SW480 (cell line): Measurements from ENCODE around the gene SPTBN5.

Source experiments
- DNase-seq: peaks from one replicate; pipeline ENCODE4 v3.0.0-alpha.2; 2016; ENCODE audit warnings: low spot score

SPTBN5 gene

DNA sequence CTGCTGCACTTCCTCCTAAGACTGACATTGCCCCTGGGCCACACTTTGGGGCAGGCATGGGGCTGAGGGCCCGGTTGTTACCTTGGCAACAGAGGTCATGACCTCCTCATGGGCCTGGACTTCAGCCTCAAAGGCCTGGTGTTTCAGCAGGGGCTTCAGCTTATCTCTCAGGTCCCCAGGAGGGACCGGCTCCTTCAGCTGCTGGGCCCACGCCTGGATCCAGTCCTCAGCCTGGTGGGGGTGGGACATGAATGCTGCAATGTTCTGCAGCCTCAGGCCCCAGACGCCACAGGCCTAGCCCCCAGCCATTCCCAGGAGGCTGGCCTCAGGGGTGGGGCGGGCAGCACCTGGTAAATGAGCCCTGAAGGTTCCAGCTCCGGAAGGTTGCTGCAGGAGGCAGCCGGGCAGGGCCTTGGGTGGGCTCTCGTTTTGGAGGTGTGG lies 27.6 kb downstream of the SPTBN5 start:
- no peak for DNase-seq

DNA sequence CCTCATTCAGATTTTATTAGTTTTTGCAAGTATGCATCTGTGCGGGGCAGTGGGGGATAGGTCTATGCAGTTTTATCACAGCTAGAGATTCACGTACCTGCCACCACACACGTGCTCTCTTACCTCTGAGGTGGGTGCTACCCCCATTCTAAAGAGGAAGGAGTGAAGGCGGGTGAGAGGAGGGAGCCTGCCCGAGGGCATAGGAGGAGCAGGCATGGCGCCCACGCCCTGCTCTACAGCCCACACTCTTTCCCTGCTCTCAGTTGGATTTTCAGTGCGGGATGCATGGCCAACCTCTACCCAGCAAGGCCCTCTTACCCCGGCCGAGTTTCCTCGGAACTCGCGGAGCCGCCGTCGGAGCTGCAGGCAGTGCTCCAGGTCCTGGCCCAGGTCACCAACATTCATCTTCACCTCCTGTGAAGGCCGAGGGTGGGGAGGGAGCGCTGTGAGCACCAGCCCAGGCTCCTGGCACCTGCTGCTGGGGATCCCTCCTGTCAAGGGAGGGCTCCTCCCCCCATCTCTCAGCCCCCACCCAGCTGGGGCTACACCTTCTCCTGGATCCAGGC lies 28.3 kb downstream of the SPTBN5 start:
- no peak for DNase-seq

DNA sequence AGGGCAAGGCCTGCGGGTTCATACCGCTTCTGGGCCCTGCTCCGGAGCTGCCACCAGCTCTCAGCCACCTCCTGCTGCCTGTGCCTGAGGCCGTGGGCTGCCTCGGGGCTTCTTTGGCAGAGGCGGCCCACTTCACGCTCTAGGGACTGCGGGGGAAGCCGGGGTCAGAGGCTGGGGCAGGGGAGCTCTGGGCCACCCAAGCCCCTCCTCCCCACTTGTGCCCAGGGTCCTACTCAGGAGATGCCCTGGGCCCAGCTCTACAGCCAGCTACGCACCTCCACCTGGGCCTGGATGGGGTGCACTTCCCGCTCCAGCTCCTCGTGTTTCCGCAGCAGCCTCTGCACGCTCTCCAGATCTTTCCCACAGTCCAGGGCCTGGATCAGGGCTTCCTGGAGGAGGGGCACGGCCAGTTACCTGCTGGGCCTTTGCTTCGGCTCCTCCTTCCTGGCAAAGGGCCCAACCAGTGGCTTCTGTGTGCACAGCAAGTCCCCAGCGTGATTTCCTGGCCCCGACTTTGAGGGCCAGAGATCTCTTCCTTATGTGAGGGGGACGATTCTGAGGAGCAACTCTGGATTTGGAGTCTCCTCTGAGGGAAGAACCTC lies 31.2 kb downstream of the SPTBN5 start:
- DNase-seq, result no peak

DNA sequence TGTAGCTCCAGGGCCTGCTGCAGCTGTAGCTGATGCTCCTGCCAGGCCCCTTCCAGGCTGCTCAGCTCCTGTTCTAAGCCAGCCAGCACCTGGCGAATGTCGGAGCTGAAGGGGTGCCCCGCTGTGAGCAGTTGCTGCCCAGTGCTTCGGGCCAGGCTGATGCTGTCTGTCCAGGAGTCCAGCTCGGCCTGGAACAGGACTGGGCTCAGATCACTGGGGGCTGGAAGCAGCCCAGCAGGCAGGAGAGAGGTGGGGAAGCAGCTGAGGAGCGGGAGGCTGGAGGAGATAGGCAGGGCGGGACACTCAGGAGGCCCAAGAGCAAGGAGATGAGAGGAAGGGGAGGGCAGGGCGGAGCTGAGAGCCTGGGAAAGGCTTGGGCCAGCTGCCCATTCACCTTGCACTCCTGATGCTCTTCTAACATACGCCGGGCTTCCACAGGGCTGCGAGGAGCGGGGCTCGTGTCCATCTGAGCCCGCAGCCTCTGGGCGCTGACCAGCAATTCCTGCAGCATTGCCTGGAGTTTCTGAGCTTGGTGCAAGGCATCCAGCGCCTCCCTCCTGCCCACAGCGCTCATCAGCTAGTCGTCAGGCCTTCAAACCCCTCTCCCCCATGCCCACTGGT lies 32.0 kb downstream of the SPTBN5 start:
- no peak for DNase-seq

DNA sequence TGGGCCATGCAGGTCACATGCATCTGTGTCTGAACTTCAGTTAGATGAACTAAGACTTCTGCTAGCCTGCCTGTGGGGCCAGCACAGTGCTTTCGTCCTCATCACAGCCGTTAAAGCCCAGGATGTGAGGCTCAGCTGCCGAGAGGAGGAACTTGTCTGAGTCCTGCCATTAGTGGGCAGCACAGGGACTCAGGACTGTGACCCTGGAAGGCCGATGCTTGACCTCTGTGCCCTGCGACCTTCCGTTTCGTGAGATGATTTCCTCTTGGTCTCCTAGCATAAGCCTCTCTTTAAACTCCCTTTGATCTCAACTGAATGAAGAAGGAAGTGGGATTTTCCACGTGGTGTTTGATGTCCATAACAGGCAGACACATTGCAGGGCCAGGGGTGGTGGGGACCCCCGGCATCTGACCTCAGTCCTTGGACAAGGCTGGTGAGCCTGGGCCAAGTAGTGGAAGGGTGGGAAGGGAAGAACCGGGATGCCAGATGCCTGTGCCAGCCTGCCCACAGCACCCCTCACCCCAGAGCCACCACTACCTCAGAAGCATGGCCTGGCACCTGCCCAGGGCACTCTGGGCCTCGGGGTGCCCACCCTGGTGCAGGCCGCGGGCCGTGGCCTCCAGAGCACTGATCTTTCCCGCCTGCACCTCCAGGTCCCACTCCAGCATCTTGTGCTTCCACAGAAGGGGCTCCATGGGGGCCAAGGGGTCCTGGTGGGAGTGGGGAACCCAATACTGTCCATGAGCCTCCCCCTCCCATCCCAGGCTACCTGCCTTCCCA lies 33.6 kb downstream of the SPTBN5 start:
- DNase-seq, result no peak

DNA sequence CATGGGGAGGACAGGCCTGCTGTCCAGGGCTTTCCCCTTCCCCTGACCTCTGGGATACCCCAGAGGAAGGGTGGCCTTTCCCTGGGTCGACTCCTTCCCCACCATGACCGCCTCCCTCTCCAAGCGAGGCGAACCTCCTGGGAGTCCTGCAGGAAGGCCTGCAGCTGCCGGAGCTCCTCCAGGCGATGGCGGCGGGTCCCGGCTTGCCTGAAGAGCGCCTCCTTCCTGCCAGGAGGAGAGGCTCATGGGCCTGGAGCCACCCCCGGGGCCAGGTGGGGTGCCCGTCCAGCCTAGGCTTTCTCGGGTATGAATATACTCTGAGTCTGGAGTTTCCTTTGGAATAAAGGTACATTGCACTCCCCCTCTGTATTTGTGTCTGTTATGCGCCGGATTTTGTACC lies 35.1 kb downstream of the SPTBN5 start:
- no peak for DNase-seq

DNA sequence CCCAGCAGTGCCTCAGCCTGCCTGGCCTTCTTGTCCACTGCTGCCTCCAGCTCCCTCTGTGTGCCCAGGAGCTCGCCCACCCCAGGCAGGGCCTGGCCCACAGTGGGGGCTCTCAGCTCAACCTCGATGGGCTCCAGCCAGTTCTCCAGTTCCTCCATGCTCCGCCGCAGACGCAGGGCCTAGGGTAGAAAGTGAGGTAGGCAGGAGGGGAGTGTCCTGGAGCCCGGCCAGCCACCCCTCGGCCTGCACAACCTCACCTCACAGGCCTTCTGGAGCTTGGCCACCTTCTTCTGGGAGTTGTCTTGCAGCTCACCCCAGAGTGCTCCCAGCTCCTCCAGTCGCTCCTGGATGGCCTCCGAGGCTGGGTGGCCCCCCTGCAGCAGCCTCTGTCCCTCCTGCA lies 36.5 kb downstream of the SPTBN5 start:
- DNase-seq, result no peak

DNA sequence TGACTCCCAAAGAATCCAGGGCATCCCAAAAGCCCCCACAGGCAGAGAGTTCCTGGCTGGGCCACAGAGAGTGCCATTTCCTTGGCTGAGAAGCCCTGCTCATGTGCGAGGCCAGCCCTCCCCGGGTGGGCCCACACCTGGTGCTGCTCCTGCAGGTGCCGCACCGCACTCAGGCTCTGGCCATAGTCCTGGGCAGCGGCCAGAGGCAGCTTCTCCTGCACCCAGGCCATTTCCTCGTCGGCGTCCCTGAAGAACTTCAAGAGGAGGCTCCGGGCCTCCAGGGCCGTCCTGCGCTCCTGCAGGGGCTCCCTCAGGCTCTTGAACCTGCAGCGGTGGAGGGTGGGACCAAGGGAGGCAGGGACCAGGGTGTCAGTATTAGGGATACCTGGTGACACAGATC lies 37.1 kb downstream of the SPTBN5 start:
- DNase-seq, result no peak

DNA sequence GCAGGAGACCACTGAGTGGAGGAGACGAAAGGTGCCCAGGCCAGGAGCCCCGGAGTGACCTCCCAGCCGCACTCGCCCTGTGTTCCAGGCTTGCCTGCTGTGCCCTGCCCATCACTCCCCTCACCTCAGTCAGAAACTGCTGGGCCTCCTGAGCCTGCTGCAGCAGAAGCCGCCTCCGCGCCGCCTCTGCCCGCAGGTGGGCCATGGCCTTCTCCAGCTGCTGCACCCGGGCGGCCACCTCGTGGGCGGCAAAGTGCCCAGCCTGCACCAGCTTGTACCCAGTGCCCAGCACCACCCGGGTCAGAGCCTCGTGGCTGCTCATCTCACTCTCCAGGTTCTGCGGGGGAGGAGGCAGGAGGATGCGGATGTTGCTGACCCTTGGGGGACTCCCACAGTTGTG lies 37.6 kb downstream of the SPTBN5 start:
- no peak for DNase-seq

DNA sequence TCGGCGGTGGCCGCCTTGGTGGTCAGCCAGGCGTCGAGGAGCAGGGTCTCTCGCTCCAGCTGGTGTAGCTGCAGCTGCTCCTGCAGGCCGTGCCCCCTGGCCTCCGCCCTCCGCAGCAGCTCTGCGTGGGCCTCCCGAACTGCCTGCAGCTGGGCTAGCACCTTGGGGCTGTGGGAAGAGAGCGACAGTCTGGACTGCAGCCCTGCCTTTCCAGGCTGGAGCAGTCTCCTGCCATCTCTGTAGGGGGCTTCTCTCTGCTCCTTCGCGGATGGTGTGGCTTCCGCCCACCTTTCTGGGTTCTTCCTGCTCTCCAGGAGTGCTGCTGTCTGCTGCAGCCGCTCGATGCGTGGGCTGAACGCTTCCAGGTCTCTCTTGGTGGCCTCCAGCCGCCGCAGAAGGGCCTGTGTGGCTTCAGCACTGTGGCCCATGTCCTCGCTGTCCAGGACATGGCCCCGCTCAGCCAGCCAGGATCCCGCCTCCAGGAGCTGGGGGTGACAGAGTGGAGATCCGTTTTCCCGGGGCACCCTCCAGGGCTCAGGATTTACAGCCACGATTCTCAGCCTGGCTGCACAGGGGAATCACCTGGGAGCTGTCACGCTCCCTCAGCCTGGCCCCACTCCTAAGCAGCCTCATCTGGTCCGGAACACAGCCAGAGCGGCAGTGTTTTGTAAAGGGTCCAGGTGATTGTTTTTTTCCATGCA lies 38.4 kb downstream of the SPTBN5 start:
- no peak for DNase-seq

DNA sequence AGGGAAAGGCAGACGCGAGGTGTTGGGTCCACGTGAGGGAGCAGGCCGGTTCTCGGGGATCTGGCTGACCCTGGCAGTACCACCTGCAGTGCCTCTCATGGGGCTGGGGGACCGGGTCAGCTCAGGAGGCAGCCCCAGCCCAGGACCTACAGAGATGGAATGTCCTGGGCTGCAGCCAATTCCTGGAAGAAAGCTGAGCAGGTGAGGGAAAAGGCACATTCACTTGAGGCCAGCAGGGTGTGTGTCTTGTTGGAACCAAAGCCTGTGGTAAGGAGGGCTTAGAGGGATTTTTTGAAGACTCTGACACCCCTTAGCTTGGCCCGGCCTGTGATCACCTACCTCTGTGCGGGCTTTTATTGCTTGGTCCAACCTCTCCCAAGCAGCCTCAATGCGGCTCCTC lies 39.4 kb downstream of the SPTBN5 start:
- no peak for DNase-seq

DNA sequence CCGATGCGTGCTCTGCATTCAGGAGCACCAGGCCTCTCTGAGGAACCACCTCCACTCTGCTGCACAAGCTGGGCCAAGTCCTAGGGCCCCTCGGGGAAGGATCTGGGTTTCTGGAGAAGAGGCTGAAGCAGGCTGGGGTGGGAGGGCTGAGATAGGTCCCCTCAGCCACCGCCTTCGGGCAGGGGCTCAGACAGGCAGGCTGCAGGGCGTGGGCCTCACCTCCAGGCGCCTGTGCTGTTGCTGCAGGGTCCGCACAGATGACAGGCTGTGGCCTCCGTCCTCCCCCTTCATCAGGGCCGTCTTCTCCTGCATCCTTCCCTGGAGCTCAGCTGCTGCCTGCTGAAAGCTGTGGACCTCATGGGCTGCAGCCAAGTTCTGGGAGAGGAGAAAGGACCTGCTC lies 40.0 kb downstream of the SPTBN5 start:
- DNase-seq, result no peak

DNA sequence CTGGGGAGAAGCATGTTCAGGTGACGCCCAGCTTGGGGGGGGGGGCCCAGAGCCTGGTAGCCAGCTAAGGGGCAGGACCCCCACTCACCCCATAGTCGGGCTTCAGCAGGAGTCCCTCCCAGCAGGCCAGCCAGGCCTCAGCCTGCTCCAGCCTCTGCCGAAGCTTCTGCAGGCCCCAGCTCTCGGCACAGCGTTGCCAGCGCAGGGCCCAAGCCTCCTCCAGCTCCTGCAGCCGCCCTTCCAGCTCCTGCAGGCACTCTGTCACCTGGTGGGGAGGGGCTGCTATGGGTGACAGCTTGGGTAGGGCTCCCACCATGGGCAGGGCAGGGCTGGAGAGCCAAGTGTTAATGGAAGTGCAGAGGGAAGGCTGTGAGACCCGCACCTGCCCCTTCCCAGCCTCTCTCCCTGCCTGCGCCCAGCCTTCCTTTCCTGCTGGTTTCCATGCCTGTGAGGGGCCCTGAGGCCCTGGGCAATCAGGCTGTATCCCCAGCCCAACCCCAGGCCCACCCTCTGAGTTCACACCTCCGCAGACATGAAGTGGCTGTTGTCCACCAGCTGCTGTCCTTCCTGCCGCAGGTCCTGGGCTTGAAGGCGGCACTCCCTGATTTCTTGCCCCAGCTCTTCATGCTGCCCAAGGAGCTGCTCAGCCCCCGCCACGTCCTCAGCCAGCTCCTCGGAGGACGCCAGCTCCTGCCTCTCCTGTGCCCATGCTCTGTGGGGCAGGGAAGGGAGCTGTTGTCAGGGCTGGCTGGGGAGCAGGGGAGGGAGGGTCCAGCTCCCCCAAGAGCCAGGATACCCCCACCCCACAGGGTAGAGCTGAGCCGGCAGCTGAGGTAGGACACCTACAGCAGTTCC lies 40.9 kb downstream of the SPTBN5 start:
- DNase-seq, result no peak

DNA sequence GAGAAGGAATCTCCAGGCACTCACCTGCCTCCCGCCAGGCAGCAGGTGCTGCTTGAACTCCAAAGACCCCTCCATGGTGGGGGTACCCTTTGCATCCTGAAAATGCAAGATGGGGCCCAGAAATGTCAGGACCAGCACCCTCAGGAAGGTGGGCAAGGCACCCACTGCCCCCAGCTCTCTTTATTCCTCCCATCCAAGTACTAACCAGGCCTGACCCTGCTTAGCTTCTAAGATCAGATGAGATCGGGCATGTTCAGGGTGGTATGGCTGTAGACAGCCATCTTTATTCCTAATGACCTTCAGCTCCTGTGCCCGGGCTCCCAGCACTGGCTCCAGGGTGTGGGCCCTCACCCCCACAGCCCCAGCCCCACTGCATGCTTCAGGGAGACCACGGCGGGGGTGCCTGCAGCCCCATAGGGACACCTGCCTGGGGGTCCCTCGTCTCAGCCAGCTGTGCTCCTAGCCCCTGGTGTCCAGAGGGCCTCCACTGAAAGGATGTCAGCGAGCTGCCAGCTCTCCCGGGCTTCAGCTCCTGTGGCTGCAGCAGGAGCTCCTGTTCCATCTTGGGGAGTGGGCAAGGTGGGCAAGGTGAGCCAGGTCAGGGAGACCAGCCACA lies 42.0 kb downstream of the SPTBN5 start:
- DNase-seq, result no peak

DNA sequence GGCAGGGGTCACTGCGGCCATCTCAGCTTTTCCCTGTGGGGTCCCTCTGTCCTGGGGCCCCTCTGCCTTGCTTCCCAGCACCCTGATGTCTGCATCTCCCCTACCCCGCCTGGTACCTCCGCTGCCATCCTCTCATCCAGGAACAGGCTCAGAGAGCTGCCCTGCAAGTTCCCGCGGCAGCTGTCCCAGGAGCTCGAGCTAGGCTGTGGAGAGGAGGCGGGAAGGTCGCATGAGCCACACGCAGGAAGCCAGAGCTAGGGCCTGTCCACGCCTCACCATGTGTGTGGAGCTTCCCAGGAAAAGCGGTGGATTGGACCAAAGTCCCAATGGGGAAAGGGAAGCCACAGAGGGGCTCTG lies 42.7 kb downstream of the SPTBN5 start:
- DNase-seq, result no peak

DNA sequence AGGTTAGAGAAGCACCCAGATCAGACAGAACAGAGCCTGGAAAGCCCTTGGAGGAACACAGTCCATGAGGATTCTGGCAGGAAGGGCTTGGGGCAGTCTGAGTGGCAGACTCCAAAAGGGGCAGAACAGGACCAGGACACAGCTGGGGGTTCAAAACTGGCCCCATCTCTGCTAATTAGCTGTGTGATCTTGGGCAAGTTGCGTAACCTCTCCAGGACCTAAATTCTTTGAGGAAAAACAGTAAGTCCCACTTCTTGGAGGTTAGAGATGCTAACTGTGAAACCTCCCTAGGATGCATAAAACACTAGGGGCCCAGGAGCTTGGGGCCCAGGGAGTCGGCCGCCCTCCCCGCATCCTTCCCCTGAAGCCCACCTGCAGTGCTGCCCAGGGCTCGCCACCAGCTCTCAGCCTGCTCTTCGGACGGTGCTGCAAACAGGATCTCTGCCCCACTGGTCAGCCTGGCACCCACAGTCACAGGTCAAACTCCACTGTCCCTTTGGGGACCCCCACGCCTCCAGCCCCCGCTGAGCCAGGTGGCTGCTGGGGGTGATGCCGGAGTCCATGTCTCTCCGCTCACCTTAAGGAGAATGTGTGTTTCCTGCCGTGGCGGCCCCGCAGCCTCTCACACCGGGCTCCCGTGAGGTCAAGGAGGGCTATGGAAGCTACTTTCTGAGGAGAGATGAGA lies 43.2 kb downstream of the SPTBN5 start:
- no peak for DNase-seq

DNA sequence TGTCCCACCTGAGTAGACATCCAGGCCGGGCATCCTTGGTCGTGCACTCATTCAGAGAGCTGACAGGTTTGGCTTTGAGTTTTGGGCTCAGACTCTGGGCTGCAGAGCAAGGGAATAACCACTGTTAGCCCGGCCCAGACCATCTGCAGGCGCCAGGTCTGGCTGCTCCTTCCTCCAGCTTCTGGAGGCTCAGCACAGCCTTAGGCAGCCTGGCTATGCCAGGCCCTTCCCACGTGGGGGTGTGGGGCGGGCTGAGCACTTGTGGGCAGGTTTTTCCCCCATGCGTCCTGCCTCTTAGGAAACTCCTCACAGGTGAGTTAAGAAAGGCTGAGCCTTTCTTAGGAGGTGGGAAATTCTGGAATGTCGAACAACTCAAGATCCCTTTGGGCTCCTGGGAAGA lies 44.0 kb downstream of the SPTBN5 start:
- DNase-seq, result no peak

DNA sequence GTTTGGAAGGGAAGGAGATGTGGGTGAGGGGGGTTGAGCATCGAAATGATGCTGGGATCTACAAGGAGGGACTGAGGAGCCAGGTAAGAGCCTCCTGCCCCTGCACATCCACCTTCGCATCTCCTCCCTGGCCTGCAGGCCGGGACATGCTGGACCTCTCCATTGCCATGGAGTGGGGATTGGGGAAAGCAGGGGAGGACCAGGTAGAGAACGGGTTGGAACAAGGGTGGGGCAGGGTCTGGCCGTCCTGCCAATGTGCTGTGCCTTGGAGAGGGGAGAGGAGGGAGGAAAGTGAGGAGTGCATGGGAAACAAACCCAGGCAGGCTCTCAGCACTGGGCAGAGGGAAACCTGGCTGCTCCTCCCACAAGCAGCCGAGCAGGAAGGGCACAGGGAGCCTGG lies 44.6 kb downstream of the SPTBN5 start:
- DNase-seq, result no peak

DNA sequence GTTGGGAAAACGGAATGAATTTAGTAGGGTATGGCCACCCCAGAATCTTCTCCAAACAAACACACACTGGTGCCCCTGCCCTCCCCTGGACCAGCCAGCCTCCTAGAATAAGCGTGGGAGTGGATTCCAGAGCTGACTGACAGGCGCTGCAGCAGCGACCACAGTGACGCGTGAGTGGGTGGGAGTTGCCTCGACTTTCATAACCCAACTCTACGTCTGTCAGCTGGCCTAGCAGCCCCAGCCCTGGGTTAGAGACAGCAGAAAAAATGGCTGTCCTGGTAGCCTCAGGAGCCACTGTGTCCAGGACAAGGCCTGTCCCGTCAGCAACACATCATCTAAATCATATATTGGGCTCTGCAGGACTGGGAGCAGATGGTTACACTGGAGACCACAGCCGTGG lies 45.2 kb downstream of the SPTBN5 start:
- DNase-seq, result no peak

DNA sequence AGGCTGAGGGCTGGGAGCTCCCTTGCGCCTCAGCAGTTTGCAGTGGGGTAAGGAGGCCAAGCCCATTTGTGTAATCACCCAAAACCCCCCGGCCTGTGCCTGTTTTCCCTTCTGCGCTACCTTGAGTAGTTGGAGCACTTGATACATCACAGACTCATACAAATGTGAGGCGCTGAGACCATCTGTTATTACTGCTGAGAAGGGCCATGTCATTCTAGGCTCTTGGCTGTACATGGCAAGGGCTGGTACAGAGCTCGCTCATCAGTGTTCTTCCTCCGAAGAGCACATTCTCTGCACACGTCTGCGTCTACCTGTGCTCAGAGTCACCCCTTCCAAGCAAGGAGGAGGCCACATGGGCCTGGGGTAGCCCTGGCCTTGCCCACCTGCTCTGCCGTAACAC lies 45.9 kb downstream of the SPTBN5 start:
- DNase-seq, result no peak

DNA sequence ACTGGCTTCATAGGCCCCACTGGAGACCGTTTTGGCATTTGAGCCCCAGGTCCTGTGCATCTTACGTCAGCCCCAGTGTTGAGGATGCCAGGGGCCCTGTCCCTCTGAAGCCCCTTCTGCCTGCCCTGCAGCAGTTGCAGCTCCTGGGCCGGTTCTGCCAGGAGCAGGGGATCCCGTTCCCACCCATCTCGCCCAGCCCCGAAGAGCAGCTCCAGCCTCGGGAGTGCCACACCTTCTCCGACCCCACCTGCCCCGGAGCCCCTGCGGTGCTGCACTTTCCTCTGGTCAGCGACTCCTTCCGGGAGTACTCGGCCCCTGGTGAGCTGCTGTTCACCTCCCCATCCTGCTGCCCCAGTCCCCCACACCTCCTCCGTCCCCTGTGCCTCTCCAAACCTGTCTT lies 46.6 kb downstream of the SPTBN5 start:
- no peak for DNase-seq
